H1 (cell line): Measurements from ENCODE around the gene PRKCA. TPM values are rescaled to one million over a fixed set of nuclear protein-coding genes. Genes with fewer than 3 reads are reported as not detected.

Experiments
- RBBP5 ChIP-seq: IDR thresholded peaks from 2 replicates; pipeline ENCODE4 v1.7.1; 2012; ENCODE audit warnings: low read depth, mild to moderate bottlenecking, inconsistent platforms, low read length, moderate library complexity, borderline replicate concordance
- polyA plus RNA-seq, 7 experiments: library from polyadenylated mRNA; depleted of rRNA in 3 of 7; stranded (reverse) in 5 of 7; unstranded in 2 of 7; fragments of >200 nt in 5 of 7; fragments of 200-250 nt in 2 of 7; gene quantifications; 1 replicate in 5 of 7; 2 replicates in 1 of 7; 4 replicates in 1 of 7; pipeline versions ENCODE4 v1.2.1 to v1.2.3, GENCODE V29; 2011 to 2013; ENCODE audit warnings: missing spikeins in 2 of 7, mixed read lengths in 2 of 7
- total RNA-seq: library from RNA; stranded (reverse); fragmentation: NEBNext Ultra II Directional; extraction: Animal tissue kit (Norgen Biotek cat#: 25700); gene quantifications from 2 replicates; pipeline ENCODE4 v1.2.1, GENCODE V29; 2021
- TF ChIP-seq, protein P1 (sequence below): IDR thresholded peaks from 2 replicates; pipeline ENCODE4 v1.6.1; 2012; ENCODE audit warnings: inconsistent platforms

Gene PRKCA
- total and polyA plus RNA-seq, 2 of the 8 experiments (the other 6 are each of a cell fraction or from before 2014, with no cell fraction given) = 5.8 to 17.8 TPM

GRCh38 chr17:66511135-66511534, 208.7 kb downstream of the PRKCA start (continued):
- TF ChIP-seq, protein P1, sequence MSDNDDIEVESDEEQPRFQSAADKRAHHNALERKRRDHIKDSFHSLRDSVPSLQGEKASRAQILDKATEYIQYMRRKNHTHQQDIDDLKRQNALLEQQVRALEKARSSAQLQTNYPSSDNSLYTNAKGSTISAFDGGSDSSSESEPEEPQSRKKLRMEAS = no peak
- no peak for TF ChIP-seq RBBP5
